Mesendoderm (in vitro differentiated cells): Measurements from ENCODE around the gene C7.

ENCODE experiments used
- DNase-seq: peaks from one replicate; pipeline ENCODE4 v3.0.0; 2013
- H2AK5ac ChIP-seq: 2 replicates; pipeline ENCODE4 v1.6.1; 2013; ENCODE audit warnings: low read length, inconsistent platforms
- H2BK120ac ChIP-seq: 2 replicates; pipeline ENCODE4 v1.6.1; 2013; ENCODE audit warnings: low read depth, mild to moderate bottlenecking, low read length, moderate library complexity, mixed read lengths
- H2BK15ac ChIP-seq: replicated peaks from 2 replicates; pipeline ENCODE4 v1.6.1; 2013; ENCODE audit warnings: low read depth, mild to moderate bottlenecking, moderate library complexity
- H2BK5ac ChIP-seq: 2 replicates; pipeline ENCODE4 v1.6.1; 2013; ENCODE audit warnings: low read length, inconsistent platforms
- H3K18ac ChIP-seq: 2 replicates; pipeline ENCODE4 v1.6.1; 2013; ENCODE audit warnings: mild to moderate bottlenecking, low read length, mixed read lengths
- H3K23ac ChIP-seq: one replicate; pipeline ENCODE4 v1.6.1; 2013; ENCODE audit warnings: low read length
- H3K27ac ChIP-seq: 2 replicates; pipeline ENCODE4 v1.5.1; 2013; ENCODE audit warnings: low read depth, mild to moderate bottlenecking, inconsistent platforms, low read length, moderate library complexity
- H3K27me3 ChIP-seq: 2 replicates; pipeline ENCODE4 v1.6.1; 2013; ENCODE audit warnings: low read length, control low read depth, mild to moderate bottlenecking, inconsistent platforms; ENCODE audit not compliant: insufficient read depth, poor library complexity
- H3K36me3 ChIP-seq: 2 replicates; pipeline ENCODE4 v1.6.1; 2013; ENCODE audit warnings: low read length, inconsistent platforms; ENCODE audit not compliant: control insufficient read depth, insufficient read depth
- H3K4ac ChIP-seq: one replicate; pipeline ENCODE4 v1.6.1; 2013; ENCODE audit warnings: low read depth, mild to moderate bottlenecking, low read length, moderate library complexity
- H3K4me1 ChIP-seq: 2 replicates; pipeline ENCODE4 v1.6.1; 2013; ENCODE audit warnings: low read depth, low read length, inconsistent platforms; ENCODE audit not compliant: control insufficient read depth
- H3K4me2 ChIP-seq: 2 replicates; pipeline ENCODE4 v1.6.1; 2013; ENCODE audit warnings: low read length
- H3K4me3 ChIP-seq: 2 replicates; pipeline ENCODE4 v1.5.1; 2013; ENCODE audit warnings: mild to moderate bottlenecking, low read length
- H3K56ac ChIP-seq: one replicate; pipeline ENCODE4 v1.6.1; 2013; ENCODE audit warnings: low read length
- H3K79me1 ChIP-seq: 2 replicates; pipeline ENCODE4 v1.6.1; 2013; ENCODE audit warnings: low read length, inconsistent platforms
- H3K79me2 ChIP-seq: 2 replicates; pipeline ENCODE4 v1.6.1; 2013; ENCODE audit warnings: mild to moderate bottlenecking, low read length; ENCODE audit not compliant: control insufficient read depth, insufficient read depth
- H3K9ac ChIP-seq: 2 replicates; pipeline ENCODE4 v1.6.1; 2013; ENCODE audit warnings: low read length, inconsistent platforms
- H4K5ac ChIP-seq: one replicate; pipeline ENCODE4 v1.6.1; 2013; ENCODE audit warnings: low read length
- H4K8ac ChIP-seq: one replicate; pipeline ENCODE4 v1.6.1; 2013; ENCODE audit warnings: low read depth, mild to moderate bottlenecking, control low read depth, low read length, moderate library complexity
- WGBS: extraction: QIAGEN DNeasy Blood & Tissue Kit; methylation state at CpG from one replicate; pipeline ENCODE4 v1.1.7; 2013; ENCODE audit warnings: low lambda C conversion rate, missing lambda C conversion rate; ENCODE audit not compliant: insufficient coverage; ENCODE audit errors: extremely low coverage; 5-methylcytosine and 5-hydroxymethylcytosine counted together

Gene C7

DNA sequence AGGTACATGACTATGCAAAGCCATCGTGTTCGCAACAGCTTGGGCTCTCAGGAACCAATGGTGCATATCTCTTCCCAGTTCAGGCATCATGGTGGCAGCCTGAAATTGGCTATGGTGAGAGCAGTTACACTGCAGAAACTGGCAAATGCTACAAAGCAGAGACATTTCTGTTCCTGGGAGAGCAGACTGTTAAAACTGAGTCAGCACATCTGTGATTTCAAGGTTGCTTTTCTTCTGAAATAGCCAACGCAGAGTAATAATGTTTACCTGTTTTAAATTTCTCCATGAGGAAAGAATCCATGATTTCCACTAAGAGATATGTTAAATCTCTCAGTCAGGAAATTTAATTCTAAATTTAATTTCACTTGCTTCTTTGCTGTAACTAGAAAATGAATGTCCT lies 47.8 kb downstream of the C7 start:
- no peaks in the 10 kb centered on the region for H3K27me3 ChIP-seq
- no CpG with 5 or more reads among the region's 3 CpGs for WGBS

DNA sequence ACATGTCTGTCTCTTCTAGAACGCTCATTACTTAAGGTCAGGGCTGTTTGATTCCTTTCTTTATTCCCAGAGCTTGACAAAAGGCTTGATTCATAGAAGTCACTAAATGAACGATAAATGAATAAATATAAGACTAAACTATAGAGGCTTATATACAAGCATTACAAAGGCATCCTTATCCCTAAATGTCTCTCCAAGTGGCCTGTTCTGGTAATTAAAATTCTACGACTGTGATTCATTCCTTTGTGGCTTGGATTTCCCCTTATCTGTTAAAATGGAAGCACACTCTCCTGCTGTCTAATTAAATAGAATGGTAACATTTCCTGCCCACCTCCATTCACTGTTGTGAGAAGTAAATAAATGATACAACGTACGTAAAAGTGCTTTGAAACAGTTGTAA lies 49.5 kb downstream of the C7 start:
- H3K79me1 ChIP-seq, result no peaks in the 10 kb centered on the region
- H3K9ac ChIP-seq, result no peak overlapping the region
- no peaks in the 10 kb centered on the region for H3K27me3 ChIP-seq
- no peaks in the 10 kb centered on the region for H3K4me1 ChIP-seq
- no peak overlapping the region for H3K56ac ChIP-seq
- H3K4me2 ChIP-seq, result no peak overlapping the region
- H2BK120ac ChIP-seq, result no peak overlapping the region
- no peak overlapping the region for H4K8ac ChIP-seq
- H3K18ac ChIP-seq, result no peak overlapping the region
- no peak overlapping the region for H2AK5ac ChIP-seq
- no peak overlapping the region for H4K5ac ChIP-seq
- H3K4ac ChIP-seq, result no peak overlapping the region
- WGBS, result no CpG with 5 or more reads among the region's 5 CpGs
- H3K27ac ChIP-seq, result no peak overlapping the region
- no peak overlapping the region for H3K4me3 ChIP-seq
- H3K79me2 ChIP-seq, result no peaks in the 10 kb centered on the region
- no peaks in the 10 kb centered on the region for H3K36me3 ChIP-seq
- no peak for DNase-seq
- no peak overlapping the region for H2BK5ac ChIP-seq
- no peak overlapping the region for H2BK15ac ChIP-seq
- no peak overlapping the region for H3K23ac ChIP-seq

More for the DNA sequence above, 47.8 kb downstream of the C7 start:
- H2BK120ac ChIP-seq, result no peak overlapping the region
- no peak overlapping the region for H3K23ac ChIP-seq
- DNase-seq, result no peak
- no peak overlapping the region for H2AK5ac ChIP-seq
- no peak overlapping the region for H2BK15ac ChIP-seq
- H4K8ac ChIP-seq, result no peak overlapping the region
- H2BK5ac ChIP-seq, result no peak overlapping the region
- no peak overlapping the region for H3K4me3 ChIP-seq
- no peaks in the 10 kb centered on the region for H3K36me3 ChIP-seq
- H3K56ac ChIP-seq, result no peak overlapping the region
- H3K9ac ChIP-seq, result no peak overlapping the region
- H3K4me2 ChIP-seq, result no peak overlapping the region
- no peaks in the 10 kb centered on the region for H3K79me2 ChIP-seq
- H4K5ac ChIP-seq, result no peak overlapping the region
- no peaks in the 10 kb centered on the region for H3K4me1 ChIP-seq
- H3K27ac ChIP-seq, result no peak overlapping the region
- no peaks in the 10 kb centered on the region for H3K79me1 ChIP-seq
- no peak overlapping the region for H3K4ac ChIP-seq
- H3K18ac ChIP-seq, result no peak overlapping the region

DNA sequence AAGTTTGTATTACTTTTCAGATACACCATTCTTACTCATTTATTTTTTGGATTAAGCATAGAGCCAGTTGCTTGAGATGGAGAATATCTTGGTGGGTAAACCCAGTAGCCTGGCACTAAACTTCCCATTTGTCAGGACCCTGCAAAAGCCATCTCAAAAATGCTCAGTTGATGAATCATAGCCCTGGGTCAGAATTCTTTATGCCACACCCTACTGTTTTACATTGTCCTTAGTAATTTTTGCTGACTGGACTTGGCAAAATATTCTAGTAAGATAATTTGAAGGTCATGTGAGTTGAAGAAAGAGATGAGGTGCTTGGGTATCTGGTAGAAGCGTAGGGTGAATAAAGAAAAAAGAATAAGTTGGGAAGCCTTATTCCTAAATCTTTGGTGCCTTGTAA lies 50.7 kb downstream of the C7 start:
- Histone ChIP-seq H3K4me2 (no peak overlapping the region), H3K4me3 (no peak overlapping the region), H3K4ac (no peak overlapping the region), H4K8ac (no peak overlapping the region), H3K9ac (no peak overlapping the region), H4K5ac (no peak overlapping the region), H2BK5ac (no peak overlapping the region), H3K18ac (no peak overlapping the region), H3K36me3 (no peaks in the 10 kb centered on the region), H2AK5ac (no peak overlapping the region), H3K56ac (no peak overlapping the region), H3K27me3 (no peaks in the 10 kb centered on the region), H3K23ac (no peak overlapping the region), H3K79me1 (no peaks in the 10 kb centered on the region), H2BK15ac (no peak overlapping the region), H3K27ac (no peak overlapping the region), H3K4me1 (no peaks in the 10 kb centered on the region), H2BK120ac (no peak overlapping the region), H3K79me2 (no peaks in the 10 kb centered on the region)
- DNase-seq, result no peak
- WGBS, result no CpG with 5 or more reads among the region's 1 CpG

DNA sequence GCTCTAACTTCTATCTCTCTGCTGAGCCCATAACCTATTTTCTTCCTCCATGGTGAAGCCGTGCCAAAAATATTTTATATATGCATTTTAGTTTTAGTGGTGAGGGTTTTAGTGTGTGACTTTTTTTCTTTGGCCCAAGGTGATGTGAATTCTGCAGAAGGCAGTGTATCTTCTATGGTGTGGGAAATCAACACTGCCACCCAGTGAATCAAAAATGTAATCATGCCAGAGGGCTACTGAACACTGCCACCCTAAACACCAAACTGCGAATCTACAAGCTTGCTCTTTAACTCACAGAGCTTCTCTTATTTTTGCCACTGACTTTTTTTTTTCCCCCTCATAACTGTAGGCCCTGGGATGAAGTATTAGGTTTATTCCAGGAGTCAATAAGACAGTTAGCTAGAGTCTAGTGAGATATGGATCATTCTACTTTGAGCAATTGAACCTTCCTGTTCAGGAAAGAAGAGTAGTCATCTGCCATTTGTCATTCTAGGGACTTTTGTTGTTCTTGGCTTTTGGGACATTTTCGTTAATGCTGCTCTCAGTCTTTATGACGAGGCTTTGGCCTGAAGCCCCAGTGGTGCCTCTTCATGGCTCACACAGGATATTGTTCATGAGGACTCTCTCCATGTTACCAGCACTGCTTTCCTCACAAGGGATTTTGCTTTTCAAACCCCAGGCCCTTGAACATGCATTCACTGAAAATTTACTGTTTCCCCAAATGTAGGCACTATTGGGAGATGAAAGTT lies 53.1 kb downstream of the C7 start:
- Histone ChIP-seq H3K27ac (no peak overlapping the region), H3K27me3 (no peaks in the 10 kb centered on the region), H2BK120ac (no peak overlapping the region), H3K4me3 (no peak overlapping the region), H4K8ac (no peak overlapping the region), H2BK5ac (no peak overlapping the region), H3K79me2 (no peaks in the 10 kb centered on the region), H3K36me3 (no peaks in the 10 kb centered on the region), H3K23ac (no peak overlapping the region), H3K4me1 (no peaks in the 10 kb centered on the region), H2AK5ac (no peak overlapping the region), H3K79me1 (no peaks in the 10 kb centered on the region), H3K4me2 (no peak overlapping the region), H3K56ac (no peak overlapping the region), H3K4ac (no peak overlapping the region), H4K5ac (no peak overlapping the region), H3K18ac (no peak overlapping the region), H3K9ac (no peak overlapping the region), H2BK15ac (no peak overlapping the region)
- no CpG with 5 or more reads among the region's 4 CpGs for WGBS
- DNase-seq, result no peak

DNA sequence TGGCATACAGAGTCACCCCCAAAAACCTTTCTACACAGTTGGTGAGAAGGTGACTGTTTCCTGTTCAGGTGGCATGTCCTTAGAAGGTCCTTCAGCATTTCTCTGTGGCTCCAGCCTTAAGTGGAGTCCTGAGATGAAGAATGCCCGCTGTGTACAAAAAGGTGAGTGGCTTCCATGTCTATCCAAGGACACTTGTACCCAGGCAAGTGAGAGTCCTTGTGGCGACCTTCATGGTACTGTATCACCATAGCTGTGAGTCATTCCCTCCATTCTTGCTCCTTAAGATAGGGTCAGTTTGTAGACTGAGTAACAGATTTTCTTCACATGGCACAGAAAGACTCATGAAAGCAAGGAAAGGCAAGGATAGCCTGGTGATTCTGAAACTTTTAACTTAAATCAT lies 63.1 kb downstream of the C7 start:
- Histone ChIP-seq H2BK15ac (no peak overlapping the region), H2BK120ac (no peak overlapping the region), H3K4me1 (no peaks in the 10 kb centered on the region), H3K36me3 (no peaks in the 10 kb centered on the region), H2AK5ac (no peak overlapping the region), H3K4me2 (no peak overlapping the region), H3K23ac (no peak overlapping the region), H3K18ac (no peak overlapping the region), H3K79me2 (no peaks in the 10 kb centered on the region), H3K27me3 (no peaks in the 10 kb centered on the region), H3K79me1 (no peaks in the 10 kb centered on the region), H3K56ac (no peak overlapping the region), H2BK5ac (no peak overlapping the region), H3K4me3 (no peak overlapping the region), H4K5ac (no peak overlapping the region), H3K9ac (no peak overlapping the region), H3K27ac (no peak overlapping the region), H4K8ac (no peak overlapping the region), H3K4ac (no peak overlapping the region)
- no CpG with 5 or more reads among the region's 2 CpGs for WGBS
- no peak for DNase-seq
